ENCODE measurements around the gene RNF181.
"Not testable (repeated sequence)": the region's sequence is repeated elsewhere in the genome, so short reads cannot be mapped to it uniquely, and the experiment has no call there.

RNF181 gene

DNA sequence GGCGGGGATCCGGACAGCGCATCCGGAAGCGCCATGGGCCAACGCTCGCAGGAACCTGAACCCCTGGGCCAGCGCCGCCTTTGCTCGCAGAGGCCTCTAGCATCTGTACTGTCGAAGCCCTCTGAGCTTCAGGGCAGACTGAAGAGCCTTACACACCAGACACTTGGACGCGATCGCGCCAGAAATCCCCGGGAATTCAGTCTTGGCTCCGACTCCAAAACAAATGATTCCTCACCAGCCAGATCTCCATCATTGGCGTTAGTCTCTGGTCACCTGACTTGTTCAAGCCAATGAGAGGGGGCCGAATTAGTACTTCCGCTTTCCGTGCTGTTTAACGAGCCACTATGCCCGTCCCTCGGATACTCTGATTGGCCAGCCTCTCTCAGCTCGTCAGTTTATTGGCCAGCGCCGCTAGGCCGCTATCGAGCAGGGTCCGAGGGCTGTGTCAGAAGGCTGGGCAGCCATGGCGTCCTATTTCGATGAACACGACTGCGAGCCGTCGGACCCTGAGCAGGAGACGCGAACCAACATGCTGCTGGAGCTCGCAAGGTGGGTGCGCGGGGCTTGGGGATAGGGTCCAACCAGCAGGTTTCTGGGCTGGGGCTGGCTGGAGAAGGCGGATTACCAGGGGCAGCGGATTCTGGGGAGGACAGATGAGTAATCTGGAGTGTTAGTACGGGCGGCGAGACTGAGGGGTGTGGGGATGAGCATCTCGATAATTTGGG, at the start of gene RNF181:
Gene RNF181, plus strand, starts transcription at position 445 of the 725 bp plus-strand sequence. Its CDS starts 19 bp downstream, at position 464.
- TF ChIP-seq POLR2A (IDR thresholded peaks at IDR 0.05; ENCODE audit: low read length), result peak; percentile 95
- TF ChIP-seq GATA1 (IDR thresholded peaks at IDR 0.05; ENCODE audit: low read depth, low read length), result no peak
- peak; percentile 97 to 98 for DNase-seq

- TF ChIP-seq POLR2A (IDR thresholded peaks at IDR 0.05; ENCODE audit: low read length) (peak; percentile 70), GATA1 (IDR thresholded peaks at IDR 0.05; ENCODE audit: low read depth, low read length) (no peak)
- peak in 1 of 2 experiments; percentile 23 for DNase-seq
These were observed 49.7 kb upstream of the RNF181 start for GRCh38 chr2:85545780-85546240.

DNA sequence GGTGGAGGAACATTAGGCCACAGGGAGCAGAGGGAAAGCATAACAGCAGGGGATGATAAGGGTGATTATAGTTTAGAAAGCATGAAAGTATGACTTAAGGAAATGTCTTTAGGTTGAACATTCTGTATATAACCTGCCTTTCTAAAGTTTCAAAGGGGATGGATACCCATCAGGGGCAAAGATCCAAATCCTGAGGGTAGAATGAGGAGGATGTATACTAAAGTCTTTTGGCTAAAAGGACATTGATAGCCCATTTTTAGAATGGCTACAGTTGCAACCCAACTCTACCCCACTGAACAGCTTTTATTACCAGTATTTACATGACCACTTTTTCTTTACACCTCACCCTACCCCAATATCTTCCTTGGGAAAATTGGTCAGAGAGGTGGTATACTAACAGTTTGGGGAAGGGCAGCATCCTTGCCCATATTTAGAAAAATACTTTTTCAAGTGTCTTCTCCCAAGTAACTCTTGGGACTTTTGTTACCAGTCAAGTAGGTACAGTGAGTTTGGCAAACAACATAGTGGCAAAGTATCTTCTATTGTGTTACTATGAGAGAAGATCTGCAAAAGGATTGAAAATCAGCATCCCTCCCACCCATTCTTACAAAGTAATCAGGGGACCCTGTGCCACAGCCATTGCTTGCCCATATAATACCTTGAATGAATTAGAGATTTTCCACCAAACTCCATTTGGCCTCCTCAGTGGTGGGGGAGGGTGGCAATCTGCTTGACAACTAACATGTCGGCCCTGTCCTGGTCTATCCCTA, 48.3 kb upstream of the RNF181 start:
- TF ChIP-seq GATA1 (IDR thresholded peaks at IDR 0.05; ENCODE audit: low read depth, low read length), result no peak
- TF ChIP-seq POLR2A (IDR thresholded peaks at IDR 0.05; ENCODE audit: low read length), result peak; percentile 75
- no peak for DNase-seq

DNA sequence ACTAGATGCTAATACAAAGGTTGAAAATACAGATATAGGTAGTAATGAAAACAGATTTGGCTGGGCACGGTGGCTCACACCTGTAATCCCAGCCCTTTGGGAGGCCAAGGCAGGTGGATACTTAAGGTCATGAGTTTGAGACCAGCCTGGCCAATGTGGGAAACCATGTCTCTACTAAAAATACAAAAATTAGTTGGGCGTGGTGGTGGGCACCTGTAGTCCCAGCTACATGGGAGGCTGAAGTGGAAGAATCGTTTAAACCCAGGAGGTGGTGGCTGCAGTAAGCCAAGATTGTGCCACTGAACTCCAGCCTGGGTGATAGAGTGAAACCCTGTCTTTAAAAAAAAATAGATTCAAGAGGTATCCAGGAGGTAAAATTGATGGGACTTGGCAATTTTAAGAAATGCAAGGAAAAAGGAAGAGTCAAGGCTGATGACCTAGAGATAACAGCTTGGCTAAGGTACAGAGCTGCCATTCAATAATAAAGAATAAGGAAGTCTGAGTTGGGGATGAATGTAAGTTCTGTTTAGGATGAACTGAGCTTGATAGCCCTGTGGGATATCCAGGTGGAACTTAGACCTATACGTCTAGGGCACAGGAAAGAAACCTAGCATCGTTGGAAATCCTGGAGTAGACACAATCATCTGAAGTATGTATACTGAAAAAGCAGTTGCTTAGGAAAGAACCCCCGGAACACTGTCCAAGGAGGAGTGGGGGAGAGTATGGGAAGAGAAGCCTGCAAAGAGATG, 47.5 kb upstream of the RNF181 start:
- DNase-seq, result no peak
- TF ChIP-seq POLR2A (IDR thresholded peaks at IDR 0.05; ENCODE audit: low read length), result no peak
- no peak for TF ChIP-seq GATA1 (IDR thresholded peaks at IDR 0.05; ENCODE audit: low read depth, low read length)

GRCh38 chr2:85548608-85548900, 47.0 kb upstream of the RNF181 start:
- TF ChIP-seq POLR2A (IDR thresholded peaks at IDR 0.05; ENCODE audit: low read length) (peak; percentile 4), GATA1 (IDR thresholded peaks at IDR 0.05; ENCODE audit: low read depth, low read length) (no peak)
- DNase-seq, result no peak

DNA sequence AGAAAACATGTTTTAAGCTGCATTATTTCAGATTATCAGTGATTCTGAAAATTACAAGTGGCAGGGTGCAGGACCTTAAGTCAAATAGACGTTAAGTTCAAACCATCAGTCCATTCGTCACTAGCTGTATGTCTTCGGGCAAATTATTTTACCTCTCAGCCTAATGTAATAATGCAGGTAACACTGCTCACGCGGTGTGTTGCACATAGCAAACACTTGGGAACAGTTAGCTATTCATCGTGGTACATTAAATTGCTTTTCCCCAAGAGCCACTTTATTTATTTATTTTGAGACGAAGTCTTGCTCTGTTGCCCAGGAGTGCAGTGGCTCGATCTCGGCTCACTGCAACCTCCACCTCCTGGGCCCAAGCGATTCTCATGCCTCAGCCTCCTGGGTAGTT, 46.5 kb upstream of the RNF181 start:
- DNase-seq, result no peak
- TF ChIP-seq POLR2A (IDR thresholded peaks at IDR 0.05; ENCODE audit: low read length) (no peak), GATA1 (IDR thresholded peaks at IDR 0.05; ENCODE audit: low read depth, low read length) (no peak)

GRCh38 chr2:85549826-85550225, 45.7 kb upstream of the RNF181 start:
- no peak for DNase-seq
- TF ChIP-seq GATA1 (IDR thresholded peaks at IDR 0.05; ENCODE audit: low read depth, low read length), result no peak
- no peak for TF ChIP-seq POLR2A (IDR thresholded peaks at IDR 0.05; ENCODE audit: low read length)

DNA sequence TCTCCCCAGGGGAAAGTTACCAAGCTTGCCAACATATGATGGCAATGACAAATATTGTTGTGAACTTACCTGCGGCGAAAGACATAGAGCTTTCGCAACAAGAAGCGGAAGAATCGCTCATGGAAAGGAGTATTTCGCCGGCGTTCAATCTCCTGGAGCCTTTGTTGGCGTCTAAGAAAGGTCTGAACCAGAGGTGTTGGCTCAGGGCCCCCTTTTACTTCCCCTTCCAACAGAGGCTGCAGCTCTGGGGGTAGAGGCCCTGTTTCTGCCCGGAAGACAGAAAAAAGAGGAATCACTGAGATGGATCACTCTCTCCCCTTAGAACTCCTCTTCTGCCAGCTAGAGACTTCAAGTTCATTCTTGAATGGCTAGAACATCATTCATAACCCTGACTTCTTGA, 45.1 kb upstream of the RNF181 start:
- TF ChIP-seq POLR2A (IDR thresholded peaks at IDR 0.05; ENCODE audit: low read length), result no peak
- no peak for TF ChIP-seq GATA1 (IDR thresholded peaks at IDR 0.05; ENCODE audit: low read depth, low read length)
- no peak for DNase-seq

DNA sequence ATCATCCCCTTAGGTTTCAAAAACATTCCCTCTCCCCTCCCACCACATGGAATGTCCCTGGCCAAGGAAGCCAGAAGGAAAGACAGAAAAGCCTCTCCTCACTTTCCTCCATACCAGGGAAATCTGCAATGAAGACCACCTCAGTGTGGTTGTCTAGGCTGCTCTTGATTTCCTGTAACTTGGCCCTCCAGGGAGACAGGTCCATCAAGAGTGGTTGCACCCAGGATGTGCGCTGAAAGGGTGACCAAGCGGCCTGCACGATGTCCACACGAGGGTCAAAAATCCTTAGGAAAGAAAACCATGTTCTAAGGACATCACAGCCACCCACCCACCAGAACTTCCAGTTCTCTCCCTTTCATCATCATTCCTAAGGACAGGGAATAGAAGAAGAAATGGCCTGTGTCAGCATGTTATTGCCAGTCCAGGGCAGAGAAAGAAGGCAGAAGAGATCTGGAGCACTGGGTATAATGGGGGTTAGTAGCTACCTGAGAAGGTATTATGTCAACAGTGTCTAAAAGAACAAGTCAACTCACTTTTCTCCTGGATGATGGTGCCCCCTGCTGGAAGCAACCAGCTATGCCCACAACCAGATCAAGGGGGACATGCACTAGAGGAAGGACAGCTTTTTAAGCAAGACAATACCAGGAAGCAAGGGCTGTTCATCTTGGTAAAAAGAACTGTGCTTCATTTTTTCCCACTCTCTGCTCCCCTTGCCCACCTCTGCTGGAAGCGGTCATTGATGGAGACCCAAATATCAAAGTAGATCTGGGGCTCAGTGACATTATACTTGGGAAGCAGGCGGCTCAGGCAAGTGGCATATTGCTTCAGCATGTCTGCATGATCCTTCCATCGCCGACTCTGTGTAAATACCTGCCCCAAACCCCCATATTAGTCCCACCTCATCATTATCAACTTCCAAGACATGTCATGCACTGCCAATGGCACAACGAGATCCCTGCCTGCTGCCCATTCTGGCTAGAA, 43.6 kb upstream of the RNF181 start:
- DNase-seq, result peak; percentile 84 to 93
- TF ChIP-seq GATA1 (IDR thresholded peaks at IDR 0.05; ENCODE audit: low read depth, low read length), result no peak
- TF ChIP-seq POLR2A (IDR thresholded peaks at IDR 0.05; ENCODE audit: low read length), result no peak

GRCh38 chr2:85553184-85553583, 42.4 kb upstream of the RNF181 start:
- DNase-seq, result no peak
- TF ChIP-seq POLR2A (IDR thresholded peaks at IDR 0.05; ENCODE audit: low read length) (no peak), GATA1 (IDR thresholded peaks at IDR 0.05; ENCODE audit: low read depth, low read length) (no peak)

DNA sequence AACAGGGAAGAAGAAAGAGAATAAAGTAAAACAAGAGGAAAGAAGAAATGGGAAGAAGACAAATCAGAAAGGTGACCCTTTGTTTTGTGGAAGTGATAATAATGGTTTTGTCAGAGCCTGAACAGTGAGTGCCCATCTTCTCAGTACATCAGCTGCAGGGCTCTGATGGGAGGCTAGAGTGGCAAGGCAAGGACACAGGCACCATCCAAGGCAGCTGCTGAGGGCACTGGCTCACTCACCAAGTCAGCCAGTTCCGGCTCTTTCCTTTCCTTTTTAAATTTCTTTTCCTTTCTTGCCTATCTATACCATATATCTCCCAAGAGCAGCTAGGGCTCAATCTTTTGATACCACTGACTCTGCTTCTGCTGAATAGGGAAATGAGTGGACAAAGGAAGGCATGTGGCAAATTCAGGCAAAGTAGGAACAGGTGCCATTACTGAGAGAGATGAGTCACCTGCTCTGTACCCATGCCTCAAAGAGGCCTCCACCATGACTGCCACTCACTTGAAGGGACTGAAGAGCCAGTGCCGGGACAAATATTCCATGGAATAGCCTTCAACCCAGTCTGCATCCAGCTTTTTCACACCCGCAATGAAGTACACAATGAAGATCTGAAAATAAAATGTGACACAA, 40.4 kb upstream of the RNF181 start:
- TF ChIP-seq POLR2A (IDR thresholded peaks at IDR 0.05; ENCODE audit: low read length) (no peak), GATA1 (IDR thresholded peaks at IDR 0.05; ENCODE audit: low read depth, low read length) (no peak)
- DNase-seq, result no peak

- DNase-seq, result no peak
- TF ChIP-seq POLR2A (IDR thresholded peaks at IDR 0.05; ENCODE audit: low read length) (no peak), GATA1 (IDR thresholded peaks at IDR 0.05; ENCODE audit: low read depth, low read length) (no peak)
These were observed 38.4 kb upstream of the RNF181 start for GRCh38 chr2:85557130-85557529.

DNA sequence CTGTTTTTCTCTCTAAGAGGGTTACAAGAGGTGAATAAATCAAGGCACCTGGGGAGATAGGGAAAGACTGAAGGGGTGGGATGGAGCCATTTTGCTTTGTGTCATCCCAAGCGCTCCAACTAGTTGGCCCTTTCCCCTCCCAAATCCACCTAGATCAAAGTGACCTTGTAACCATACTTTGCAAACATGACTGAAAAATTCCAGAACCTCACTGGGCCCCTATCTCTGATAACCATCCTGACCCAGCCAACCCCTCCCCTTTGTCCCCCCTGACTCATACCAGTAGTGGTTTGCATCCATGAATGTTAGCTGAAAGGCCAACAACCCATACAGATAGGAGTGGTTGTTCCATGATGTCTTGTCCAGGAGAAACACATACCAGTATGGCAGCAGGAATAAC, 37.4 kb upstream of the RNF181 start:
- DNase-seq, result peak in 1 of 2 experiments; percentile 43
- TF ChIP-seq GATA1 (IDR thresholded peaks at IDR 0.05; ENCODE audit: low read depth, low read length) (no peak), POLR2A (IDR thresholded peaks at IDR 0.05; ENCODE audit: low read length) (no peak)

- DNase-seq, result not testable (repeated sequence)
These were observed 35.2 kb upstream of the RNF181 start for GRCh38 chr2:85560403-85560726.

All from erythroblast (primary cell).